ENCODE data around the gene MOB3A. TPM values are rescaled to one million over a fixed set of nuclear protein-coding genes. Genes with fewer than 3 reads are reported as not detected.

MOB3A gene
- total and polyA plus RNA-seq, 10 of the 15 experiments (the other 5 are each of a cell fraction or from before 2014, with no cell fraction given), result 7.5 to 229 (median 79.4) TPM

DNA sequence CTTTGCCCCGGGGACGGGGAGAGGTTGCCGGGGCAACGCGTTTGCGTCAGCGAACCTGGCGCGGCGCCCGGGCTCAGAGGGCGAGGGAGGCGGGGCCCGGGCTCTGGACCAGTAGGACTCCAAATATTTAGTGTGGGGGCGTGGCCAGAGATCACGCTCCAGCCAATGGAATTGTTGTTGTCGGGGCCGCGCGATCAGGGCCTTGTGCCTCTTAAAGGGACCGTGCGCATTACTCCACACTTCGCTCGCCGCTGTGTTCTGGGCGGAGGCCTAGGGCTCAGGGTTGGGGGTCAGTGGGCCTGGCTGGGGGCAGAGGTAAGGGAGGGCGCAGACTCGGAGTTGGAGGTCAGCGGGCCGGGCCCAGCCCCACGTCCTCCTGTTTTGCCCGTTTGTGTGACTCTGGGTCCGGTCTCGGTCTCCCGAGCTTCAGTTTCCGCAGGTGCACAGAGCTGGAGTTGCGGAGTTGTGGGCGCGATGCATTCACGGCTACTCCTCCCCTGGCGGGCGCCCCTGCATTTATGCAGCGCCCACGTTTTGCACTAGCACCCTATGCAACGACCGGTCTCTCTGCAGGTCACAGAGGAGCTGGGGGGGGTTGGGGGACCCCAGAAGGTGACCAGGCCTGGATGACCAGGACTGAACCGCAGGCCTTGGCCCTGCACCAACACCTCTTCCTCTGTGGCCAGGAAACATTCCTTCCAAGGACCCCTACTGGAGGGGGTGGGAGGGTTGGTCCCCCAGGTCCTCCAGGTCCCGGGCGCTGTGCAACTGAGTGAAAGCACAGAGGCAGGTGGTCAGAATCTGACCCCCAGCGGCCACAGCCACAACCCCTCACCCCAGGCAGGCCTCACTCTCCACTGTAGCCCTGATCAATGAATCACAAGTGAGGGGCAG lies 34.4 kb downstream of the MOB3A start (continued):
- TF ChIP-seq, protein P1, sequence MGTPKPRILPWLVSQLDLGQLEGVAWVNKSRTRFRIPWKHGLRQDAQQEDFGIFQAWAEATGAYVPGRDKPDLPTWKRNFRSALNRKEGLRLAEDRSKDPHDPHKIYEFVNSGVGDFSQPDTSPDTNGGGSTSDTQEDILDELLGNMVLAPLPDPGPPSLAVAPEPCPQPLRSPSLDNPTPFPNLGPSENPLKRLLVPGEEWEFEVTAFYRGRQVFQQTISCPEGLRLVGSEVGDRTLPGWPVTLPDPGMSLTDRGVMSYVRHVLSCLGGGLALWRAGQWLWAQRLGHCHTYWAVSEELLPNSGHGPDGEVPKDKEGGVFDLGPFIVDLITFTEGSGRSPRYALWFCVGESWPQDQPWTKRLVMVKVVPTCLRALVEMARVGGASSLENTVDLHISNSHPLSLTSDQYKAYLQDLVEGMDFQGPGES (IDR thresholded peaks at IDR 0.05), result peak; percentile 63
- TF ChIP-seq, protein P2, sequence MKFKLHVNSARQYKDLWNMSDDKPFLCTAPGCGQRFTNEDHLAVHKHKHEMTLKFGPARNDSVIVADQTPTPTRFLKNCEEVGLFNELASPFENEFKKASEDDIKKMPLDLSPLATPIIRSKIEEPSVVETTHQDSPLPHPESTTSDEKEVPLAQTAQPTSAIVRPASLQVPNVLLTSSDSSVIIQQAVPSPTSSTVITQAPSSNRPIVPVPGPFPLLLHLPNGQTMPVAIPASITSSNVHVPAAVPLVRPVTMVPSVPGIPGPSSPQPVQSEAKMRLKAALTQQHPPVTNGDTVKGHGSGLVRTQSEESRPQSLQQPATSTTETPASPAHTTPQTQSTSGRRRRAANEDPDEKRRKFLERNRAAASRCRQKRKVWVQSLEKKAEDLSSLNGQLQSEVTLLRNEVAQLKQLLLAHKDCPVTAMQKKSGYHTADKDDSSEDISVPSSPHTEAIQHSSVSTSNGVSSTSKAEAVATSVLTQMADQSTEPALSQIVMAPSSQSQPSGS (IDR thresholded peaks at IDR 0.05; ENCODE audit: low read length), result no peak
- TF ChIP-seq, protein P3, sequence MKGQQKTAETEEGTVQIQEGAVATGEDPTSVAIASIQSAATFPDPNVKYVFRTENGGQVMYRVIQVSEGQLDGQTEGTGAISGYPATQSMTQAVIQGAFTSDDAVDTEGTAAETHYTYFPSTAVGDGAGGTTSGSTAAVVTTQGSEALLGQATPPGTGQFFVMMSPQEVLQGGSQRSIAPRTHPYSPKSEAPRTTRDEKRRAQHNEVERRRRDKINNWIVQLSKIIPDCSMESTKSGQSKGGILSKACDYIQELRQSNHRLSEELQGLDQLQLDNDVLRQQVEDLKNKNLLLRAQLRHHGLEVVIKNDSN (IDR thresholded peaks at IDR 0.05; ENCODE audit: borderline replicate concordance, extremely low read length, insufficient read depth, low read depth, low read length), result no peak
- TF ChIP-seq HDGF (IDR thresholded peaks at IDR 0.05), result peak; percentile 39
- TF ChIP-seq NFYA (IDR thresholded peaks at IDR 0.05; ENCODE audit: borderline replicate concordance, low read depth, low read length), result no peak
- TF ChIP-seq TAF1 (IDR thresholded peaks at IDR 0.05; ENCODE audit: borderline replicate concordance, low read depth, low read length), result no peak; the same call in 1 of the 2 replicates
- TF ChIP-seq, protein P4, sequence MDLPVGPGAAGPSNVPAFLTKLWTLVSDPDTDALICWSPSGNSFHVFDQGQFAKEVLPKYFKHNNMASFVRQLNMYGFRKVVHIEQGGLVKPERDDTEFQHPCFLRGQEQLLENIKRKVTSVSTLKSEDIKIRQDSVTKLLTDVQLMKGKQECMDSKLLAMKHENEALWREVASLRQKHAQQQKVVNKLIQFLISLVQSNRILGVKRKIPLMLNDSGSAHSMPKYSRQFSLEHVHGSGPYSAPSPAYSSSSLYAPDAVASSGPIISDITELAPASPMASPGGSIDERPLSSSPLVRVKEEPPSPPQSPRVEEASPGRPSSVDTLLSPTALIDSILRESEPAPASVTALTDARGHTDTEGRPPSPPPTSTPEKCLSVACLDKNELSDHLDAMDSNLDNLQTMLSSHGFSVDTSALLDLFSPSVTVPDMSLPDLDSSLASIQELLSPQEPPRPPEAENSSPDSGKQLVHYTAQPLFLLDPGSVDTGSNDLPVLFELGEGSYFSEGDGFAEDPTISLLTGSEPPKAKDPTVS (IDR thresholded peaks at IDR 0.05; ENCODE audit: low read depth, low read length), result no peak
- TF ChIP-seq, protein P5, sequence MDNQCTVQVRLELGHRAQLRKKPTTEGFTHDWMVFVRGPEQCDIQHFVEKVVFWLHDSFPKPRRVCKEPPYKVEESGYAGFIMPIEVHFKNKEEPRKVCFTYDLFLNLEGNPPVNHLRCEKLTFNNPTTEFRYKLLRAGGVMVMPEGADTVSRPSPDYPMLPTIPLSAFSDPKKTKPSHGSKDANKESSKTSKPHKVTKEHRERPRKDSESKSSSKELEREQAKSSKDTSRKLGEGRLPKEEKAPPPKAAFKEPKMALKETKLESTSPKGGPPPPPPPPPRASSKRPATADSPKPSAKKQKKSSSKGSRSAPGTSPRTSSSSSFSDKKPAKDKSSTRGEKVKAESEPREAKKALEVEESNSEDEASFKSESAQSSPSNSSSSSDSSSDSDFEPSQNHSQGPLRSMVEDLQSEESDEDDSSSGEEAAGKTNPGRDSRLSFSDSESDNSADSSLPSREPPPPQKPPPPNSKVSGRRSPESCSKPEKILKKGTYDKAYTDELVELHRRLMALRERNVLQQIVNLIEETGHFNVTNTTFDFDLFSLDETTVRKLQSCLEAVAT (IDR thresholded peaks at IDR 0.05), result peak; percentile 72
- no peak for TF ChIP-seq SMAD5 (IDR thresholded peaks at IDR 0.05; ENCODE audit: low read depth)
- no peak for TF ChIP-seq YY1 (IDR thresholded peaks at IDR 0.05; ENCODE audit: low read depth, low read length)
- TF ChIP-seq PML (IDR thresholded peaks at IDR 0.05; ENCODE audit: low read length), result no peak
- TF ChIP-seq, protein P6, sequence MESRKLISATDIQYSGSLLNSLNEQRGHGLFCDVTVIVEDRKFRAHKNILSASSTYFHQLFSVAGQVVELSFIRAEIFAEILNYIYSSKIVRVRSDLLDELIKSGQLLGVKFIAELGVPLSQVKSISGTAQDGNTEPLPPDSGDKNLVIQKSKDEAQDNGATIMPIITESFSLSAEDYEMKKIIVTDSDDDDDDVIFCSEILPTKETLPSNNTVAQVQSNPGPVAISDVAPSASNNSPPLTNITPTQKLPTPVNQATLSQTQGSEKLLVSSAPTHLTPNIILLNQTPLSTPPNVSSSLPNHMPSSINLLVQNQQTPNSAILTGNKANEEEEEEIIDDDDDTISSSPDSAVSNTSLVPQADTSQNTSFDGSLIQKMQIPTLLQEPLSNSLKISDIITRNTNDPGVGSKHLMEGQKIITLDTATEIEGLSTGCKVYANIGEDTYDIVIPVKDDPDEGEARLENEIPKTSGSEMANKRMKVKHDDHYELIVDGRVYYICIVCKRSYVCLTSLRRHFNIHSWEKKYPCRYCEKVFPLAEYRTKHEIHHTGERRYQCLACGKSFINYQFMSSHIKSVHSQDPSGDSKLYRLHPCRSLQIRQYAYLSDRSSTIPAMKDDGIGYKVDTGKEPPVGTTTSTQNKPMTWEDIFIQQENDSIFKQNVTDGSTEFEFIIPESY (IDR thresholded peaks at IDR 0.05), result no peak
- TF ChIP-seq RCOR1 (conservative IDR thresholded peaks at IDR 0.05; ENCODE audit: low read depth, low read length), result no peak
- no peak for TF ChIP-seq CHD1 (IDR thresholded peaks at IDR 0.05; ENCODE audit: low read depth, low read length)
- TF ChIP-seq RAD51 (IDR thresholded peaks at IDR 0.05), result no peak
- no peak for TF ChIP-seq ZNF274 (IDR thresholded peaks at IDR 0.05; ENCODE audit: insufficient read depth, insufficient read length)
- TF ChIP-seq RUNX3 (IDR thresholded peaks at IDR 0.05; ENCODE audit: low read length), result peak; percentile 59
- no peak for TF ChIP-seq STAT3 (IDR thresholded peaks at IDR 0.05; ENCODE audit: low read depth, low read length)
- TF ChIP-seq HDAC2 (IDR thresholded peaks at IDR 0.05), result no peak

Data from GM12878 (cell line).